Activated CD4-positive, alpha-beta T cell treated with anti-CD3 and anti-CD28 coated beads, Interleukin-2, Interleukin-4, amounts not matched to agents 100 ng/mL and 50 ng/mL, durations not matched to agents 16 hours and 8 hours (primary cell): ENCODE measurements around the gene DNAH11.
A peak's percentile ranks its signal among the peaks of the same experiment; 100 is the strongest.
"Not testable (repeated sequence)": the region's sequence is repeated elsewhere in the genome, so short reads cannot be mapped to it uniquely, and the experiment has no call there.

Experiments
- DNase-seq: peaks from one replicate; pipeline ENCODE4 v3.0.0-alpha.2; 2020; ENCODE audit warnings: low spot score

The DNAH11 gene

DNA sequence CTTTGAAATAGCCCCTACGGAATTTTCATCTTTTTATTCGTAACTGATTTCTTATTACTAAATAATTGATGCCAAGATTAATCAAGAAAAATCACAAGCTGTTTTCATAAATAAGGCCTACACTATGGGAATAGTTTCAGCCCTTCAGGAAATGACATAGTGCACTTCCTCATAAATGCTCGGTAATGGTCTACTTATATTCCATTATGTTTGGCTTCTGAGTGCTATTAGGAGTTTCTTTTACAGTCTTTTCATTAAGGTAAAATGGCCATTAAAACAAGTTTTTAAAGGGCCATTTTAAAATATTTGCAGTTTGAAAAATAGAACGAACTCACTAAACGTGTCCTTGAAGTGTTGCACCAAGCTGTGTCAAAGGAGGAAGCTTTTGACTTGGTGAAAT, 174.5 kb downstream of the DNAH11 start:
- no peak for DNase-seq

DNA sequence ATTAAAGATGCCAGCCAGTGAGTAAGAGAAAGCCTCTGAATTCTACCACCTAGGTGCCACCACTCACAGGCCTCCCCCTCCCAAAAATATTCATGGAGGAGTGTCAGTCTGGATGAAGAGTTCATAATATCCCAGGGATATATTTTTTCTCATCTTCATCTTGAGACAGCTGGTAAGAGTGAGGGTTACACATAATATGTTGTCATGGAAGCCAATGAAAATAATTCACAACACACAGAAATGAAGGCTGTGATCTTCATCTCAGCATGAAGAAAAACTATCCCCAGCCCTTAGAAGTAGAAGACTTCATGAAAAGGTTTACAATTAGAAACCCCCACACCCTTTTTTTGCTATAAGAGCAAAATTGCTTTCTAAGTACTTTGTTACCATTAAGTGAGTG, 175.6 kb downstream of the DNAH11 start:
- no peak for DNase-seq

DNA sequence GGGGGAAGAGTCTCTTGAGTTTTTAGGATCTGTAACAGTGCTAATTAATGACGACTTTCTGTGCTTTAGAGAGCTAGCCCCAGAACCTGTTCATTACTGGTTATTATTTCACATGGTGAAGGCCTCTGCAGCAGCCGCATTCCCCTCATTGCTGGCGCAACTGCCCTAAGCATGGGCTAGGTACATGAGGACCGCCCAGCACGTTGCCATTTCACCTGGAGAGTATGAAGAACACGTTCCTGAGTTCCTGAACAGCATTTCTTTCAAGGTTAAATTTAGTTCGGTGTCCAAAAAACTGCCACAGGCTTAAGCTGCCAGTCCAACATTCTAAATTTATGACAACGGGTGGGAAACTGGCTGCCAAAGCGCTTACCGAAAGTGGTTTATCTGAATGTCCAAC, 177.0 kb downstream of the DNAH11 start:
- no peak for DNase-seq

DNA sequence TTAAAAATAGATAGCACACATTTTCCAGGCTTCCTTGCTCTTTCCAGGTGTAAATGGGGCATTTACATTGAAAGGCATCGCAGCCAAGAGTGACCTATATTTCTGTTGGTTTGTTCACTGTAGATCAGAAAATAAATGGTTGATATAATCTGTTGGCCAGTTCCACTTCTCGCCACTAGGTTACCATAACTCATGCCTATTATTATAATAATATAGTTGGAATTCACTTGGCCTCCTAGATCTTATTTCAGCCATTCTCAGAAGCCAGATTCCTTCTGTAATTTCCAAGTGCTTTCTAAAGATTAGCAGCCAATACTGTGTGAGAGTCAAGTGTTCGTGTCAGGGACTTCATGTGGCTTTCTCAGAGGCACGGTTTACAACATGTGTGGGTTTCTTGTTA, 179.5 kb downstream of the DNAH11 start:
- DNase-seq = no peak

DNA sequence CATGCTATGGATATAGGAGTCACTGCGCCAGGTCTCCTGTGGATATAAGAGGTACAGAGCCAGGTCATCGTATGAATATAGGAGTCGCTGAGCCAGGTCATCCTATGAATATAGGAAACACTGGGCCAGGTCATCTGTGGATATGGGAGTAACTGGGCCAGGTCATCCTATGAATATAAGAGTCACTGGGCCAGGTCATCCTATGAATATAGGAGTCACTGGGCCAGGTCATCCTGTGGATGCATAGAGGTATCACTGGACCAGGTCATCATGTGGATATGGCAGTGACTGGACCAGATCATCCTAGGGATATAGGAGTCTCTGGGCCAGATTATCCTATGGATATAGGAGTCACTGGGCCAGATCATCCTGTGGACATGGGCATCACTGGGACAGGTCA, 181.7 kb downstream of the DNAH11 start:
- DNase-seq = no peak

DNA sequence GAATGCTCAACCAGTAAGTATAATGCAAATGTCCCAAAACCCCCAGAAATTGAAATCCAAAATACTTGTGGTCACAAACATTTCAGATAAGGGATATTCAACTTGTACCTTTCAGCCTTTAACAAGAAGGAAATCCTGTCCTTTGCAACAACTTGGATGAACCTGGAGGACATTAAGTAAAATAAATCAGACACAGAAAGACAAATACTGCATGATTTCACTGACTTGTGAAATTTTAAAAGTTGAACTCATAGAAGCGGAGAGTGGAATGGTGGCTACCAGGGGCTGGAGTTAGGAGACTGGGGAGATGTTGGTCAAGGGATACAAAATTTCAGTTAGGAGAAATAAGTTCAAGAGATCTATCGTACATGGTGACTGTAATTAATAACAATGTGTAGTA, 187.6 kb downstream of the DNAH11 start:
- DNase-seq = no peak

DNA sequence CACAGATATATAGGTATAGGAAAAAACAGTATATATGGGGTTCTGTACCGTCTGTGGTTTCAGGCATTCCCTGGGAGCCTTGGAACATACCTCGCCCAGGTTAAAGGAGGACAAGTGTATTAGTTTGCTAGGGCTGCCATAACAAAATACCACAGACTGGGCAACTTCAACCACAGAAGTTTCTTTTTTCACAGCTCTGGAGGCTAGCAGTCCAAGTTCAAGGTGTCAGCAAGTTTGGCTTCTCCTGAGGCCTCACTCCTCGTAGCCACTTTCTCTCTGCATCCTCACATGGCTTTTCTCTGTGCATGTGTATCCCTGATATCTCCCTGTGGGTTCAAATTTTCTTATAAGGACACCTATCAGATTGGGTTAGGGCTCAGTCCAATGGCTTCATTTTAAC, 189.1 kb downstream of the DNAH11 start:
- no peak for DNase-seq

DNA sequence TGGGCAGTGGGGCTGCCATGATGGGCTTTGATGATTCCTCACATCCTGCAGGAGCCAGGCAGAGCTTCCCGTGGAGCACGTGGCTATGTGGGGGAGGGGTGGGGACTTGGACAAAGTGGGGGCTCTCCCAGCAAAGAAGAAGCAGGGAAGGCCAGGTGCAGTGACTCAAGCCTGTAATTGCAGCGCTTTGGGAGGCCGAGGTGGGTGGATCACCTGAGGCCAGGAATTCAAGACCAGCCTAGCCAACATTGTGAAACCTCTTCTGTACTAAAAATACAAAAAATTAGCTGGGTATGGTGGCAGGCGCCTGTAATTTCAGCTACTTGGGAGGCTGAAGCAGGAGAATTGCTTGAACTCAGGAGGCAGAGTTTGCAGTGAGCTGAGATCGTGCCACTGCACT, 190.1 kb downstream of the DNAH11 start:
- DNase-seq = not testable (repeated sequence)

DNA sequence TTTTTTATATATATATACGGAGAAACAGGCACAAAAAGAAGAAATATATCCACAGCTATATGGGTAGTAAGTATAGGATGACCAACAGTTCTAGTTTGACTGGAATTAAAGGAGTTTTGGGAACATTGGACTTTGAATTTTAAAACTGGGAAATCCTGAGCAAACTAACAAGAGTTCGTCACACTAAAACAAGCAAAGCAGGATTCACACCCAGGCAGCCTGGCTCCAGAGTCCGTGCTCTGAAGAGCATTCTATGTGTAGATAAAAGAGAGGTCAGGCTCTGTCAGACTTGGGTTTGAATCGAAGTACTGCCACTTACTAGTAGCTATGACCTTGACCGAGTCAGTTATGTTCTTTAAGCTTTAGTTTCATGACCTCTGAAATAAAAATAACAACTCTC, 191.0 kb downstream of the DNAH11 start:
- DNase-seq = no peak

DNA sequence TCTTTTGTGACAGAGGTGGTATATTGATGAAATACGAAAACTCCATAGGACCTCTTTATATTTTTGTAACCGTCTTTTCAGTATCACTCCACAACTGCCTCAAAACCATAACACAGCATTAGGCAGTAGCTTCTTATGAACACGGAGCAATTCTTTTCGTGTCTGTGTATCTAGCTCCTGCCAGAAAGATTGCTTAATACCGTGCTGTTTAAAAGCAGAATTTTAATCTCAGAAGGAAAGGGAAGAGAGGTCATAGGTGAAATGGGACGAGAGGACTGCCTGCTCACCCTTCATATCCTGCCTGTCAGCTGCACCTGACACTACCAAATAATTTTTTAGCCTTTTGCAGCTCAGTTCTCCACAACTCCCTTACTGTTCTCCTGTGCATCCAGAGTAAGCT, 200.7 kb downstream of the DNAH11 start:
- no peak for DNase-seq

DNA sequence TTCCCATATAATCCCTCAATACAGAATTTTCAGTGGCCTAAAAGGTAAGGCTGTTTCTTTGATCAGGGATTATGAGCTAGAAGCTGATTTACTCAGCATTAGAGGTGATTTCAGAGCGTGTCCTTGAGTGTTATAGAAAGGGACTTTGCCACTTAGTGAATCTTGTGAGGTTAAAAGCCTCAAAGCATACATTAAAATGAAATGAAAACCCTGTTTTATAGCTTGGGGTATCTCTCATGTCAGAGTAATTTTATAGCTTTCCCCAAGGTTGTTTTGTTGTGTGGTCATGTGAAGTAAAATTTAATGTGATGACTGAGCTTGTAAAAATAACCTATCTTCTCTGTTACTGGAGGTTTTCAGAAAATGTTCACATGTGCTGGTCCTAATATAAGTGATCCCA, 204.1 kb downstream of the DNAH11 start:
- DNase-seq = no peak

DNA sequence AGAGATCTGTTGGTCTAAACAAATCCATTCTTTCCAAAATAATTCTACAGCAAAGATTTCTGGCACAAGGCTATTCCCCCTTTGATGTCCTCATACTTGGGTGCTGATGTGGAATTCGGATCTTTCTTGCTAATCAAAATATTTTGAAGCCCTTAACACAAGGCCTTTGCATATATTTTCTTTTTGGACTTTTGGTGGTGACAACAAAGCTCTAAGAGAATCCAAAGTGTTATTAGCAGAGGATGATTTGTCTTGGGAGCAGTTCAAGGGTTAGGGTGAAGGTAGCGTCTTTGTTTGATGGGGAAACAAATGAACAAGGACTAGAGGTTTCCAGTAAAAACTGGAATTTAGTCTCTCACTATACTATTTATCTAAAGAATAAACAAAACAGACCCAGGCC, 205.0 kb downstream of the DNAH11 start:
- DNase-seq = no peak

DNA sequence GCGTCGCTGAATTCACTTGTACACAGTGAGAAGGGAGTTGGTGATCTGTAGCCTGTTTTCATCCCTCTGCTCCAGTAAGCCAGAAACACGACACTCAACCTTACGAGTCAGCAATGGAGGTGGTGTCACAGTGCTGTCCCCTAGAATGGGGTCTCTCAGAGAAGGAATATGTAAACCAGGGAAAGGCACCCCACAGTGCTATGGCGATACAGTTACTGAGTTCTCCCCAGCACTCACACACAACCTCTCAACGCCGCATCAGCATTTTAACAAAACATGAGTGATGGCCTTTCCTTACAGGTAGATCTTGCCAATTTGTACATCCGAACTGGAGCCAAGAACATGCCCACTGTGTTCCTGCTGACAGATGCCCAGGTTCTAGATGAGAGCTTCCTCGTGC, 206.5 kb downstream of the DNAH11 start:
- DNase-seq = no peak

DNA sequence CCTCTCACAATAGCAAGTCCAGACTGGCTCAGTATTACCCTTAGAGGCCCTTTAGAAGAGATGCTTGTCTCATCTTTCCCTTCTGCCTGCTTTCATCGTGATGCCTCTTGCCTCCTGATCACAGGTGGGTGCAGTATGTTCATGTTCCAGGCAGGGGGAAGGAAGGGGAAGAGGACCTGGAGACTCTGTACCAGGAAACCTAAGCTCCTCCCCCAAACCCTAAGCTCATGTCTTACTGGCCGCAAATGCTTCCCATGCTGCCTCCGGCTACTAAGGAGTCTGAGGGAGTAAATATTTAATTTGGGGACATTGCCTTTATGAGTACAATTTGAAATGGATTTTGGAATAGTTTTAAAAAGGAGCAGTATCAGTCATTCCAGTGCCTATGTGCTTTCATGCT, 210.2 kb downstream of the DNAH11 start:
- DNase-seq = no peak

DNA sequence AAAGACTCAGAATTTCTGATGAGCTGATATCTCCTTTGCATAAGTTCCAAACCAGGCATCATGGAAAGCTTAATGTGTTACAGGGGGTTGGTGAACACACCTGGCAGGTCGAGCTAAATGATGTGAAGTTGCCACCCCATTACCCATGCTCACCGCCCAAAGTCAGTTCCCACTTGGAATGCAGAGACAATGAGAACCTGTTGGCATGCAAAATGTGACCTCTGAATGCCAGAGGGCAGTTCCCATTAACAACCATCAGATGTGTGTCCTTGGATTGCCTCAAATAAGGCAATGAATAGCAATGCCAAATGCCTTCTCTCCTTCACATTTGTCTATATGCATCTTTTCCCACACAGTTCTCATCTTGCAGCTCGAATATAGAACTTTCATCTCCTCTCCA, 212.1 kb downstream of the DNAH11 start:
- no peak for DNase-seq

DNA sequence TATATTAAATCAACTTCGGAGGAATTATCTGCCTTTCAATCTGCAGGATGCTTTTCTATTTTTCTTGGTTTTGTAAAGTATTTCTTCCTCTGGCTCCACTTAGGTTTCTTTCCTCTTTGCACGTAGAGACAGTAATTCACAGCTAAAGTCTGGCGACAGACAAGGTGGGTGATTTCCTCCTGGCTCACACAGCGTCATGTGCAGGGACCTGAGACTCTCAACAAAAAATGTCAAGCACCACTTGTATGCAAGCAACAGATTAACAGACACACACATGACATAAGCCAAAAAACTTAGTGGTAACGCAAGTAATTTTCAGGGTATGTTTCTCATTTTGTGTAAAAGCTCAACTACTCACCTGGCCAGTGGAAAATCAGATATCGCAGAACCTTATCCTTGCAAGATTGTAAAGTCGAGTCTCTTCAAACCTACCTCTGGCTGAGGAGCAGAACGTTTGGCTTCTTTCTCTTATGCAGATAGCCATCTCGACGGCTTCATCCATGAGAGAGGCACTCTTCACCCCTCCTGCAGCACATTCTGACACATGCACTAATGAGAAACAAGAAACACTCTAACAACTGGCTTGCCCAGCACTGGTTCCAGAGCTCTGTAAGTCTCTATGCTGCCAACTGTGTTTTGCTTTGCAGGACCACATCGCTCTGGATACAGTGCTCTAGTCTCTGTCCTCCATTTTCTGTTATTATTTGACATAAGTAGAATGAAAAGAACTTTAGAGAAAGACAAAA, 214.9 kb downstream of the DNAH11 start:
- DNase-seq = no peak

DNA sequence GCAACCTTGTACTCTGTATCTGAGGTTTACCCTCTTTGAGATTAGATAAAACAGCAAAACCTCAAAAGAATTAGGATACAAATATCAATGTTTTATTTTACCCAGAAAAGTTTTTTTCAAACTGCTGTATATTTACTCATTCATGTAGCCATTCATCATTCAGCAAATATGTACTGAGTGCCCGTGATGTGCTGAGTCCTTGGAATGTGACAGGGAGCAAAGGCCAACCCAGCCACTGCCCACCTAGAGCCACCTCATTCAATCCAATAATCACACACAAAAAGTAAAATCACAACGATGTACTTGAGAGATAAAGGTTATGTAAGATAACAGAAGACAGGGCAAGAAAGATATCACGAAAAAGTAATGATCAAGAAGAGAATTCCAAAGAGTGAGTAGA, 215.4 kb downstream of the DNAH11 start:
- no peak for DNase-seq

DNA sequence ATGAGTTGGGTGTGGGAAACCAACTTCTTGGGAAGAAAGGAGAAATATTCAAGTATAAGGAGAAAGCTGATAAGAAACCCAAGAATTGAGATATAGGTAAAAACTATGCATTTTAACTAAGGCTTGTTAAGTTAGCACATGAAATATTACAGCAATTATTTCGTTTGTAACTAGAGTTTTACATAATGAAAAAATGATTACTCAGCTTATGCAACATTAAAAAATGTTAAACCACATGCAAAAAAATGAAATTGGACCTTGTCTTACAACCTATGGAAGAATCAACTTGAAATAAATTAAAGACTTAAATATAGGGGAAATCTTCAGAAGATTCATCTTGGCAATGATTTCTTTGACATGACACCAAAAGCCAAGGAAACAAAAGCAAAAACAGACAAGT, 219.6 kb downstream of the DNAH11 start:
- DNase-seq = no peak

DNA sequence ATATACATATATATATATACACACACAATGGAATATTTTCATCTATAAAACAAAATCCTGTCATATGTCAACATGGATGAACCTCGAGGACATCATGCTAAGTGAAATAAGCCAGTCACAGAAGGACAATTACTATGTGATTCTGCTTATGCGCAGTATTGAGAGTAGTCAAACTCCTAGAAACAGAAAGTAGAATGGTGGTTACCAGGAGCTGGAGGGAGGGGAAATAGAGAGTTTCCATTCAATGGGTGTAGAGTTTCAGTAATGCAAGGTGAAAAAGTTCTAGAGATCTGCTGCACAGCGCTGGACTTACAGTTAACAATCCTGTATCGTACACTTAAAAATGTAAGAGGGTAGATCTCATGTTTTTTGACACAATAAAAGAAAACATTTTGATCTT, 221.0 kb downstream of the DNAH11 start:
- no peak for DNase-seq

DNA sequence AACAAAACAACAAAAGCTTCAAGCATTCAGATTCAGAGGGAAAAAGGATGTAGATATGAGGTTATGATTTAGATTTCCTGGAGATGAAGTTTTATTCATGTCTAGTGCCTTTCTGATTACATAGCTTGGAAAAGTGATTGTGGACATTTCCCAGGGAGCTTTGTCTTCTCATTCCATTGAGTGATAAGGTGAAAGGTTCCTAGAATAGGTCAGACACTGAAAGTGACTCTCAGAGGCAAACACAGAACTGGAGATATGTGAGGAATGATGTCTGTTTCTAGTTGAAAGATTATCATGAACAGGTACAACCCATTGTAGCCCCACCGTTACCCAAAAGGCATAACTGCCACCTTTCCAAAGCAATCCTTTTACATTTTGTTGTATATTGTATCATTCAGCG, 223.4 kb downstream of the DNAH11 start:
- DNase-seq = no peak

DNA sequence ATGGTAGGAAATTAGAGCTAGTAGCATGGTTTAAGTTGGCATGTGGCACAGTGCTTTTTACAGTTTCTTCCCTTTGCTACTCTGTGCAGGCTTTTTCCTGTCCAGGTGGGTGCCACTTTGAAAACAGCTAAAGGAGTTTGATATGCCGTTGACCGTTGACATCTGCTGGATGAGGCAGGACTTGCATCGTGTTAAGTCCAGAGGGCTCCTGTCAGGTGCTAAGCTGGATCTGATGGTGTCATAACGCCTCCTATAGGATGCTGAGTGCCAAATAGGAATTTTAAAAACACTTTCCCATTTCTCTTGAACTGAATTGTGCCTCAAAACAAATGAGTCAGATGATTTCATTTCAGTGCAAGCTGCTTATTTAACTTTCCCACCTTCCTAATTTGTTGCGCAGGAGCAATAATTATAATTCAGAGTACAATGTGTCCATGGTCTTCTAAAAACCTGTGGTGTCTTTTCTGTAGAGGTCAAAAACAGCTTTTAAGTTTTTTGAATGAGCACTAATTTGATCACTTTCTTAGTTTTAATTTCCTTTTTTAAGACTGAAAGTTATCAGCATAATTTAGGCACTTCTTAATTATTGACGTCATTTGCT, 224.6 kb downstream of the DNAH11 start:
- DNase-seq = peak; percentile 32

DNA sequence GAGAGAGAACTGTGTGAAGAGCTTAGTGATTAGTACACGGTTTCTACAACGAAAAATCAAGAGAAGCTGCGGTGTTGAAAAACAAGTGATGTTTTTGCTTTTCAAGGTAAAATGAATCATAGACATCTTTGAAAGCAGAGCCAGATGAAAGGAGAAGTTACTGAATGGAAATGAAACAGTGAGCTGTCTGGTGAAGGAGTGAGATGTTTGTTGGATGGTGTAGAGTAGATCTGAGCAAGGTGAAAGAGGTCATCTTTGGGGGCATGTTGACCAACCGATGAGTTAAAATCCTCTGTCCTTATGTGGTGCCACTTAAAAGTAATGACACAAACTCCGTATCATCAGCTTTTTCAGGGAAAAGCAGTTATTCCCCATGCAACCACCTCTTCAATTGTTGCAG, 225.4 kb downstream of the DNAH11 start:
- no peak for DNase-seq

DNA sequence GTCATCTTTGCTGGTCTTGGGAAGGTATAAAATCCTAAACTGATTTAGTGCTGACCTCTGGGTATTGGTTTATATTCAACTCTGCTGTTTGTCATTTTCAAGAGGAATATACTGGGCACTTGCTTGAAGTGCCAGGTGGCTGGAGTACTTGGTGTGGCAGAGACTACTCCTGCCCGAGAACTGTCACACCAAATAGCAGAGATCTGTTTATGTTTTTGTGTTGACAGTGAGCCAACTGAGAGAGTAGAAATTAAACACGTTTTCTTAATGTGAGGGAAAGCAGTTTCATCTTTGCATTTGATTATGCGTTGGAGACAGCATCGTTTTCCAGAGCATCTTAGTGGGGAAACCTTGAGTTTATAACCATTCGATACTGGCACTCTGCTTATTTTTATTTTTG, 228.4 kb downstream of the DNAH11 start:
- no peak for DNase-seq

DNA sequence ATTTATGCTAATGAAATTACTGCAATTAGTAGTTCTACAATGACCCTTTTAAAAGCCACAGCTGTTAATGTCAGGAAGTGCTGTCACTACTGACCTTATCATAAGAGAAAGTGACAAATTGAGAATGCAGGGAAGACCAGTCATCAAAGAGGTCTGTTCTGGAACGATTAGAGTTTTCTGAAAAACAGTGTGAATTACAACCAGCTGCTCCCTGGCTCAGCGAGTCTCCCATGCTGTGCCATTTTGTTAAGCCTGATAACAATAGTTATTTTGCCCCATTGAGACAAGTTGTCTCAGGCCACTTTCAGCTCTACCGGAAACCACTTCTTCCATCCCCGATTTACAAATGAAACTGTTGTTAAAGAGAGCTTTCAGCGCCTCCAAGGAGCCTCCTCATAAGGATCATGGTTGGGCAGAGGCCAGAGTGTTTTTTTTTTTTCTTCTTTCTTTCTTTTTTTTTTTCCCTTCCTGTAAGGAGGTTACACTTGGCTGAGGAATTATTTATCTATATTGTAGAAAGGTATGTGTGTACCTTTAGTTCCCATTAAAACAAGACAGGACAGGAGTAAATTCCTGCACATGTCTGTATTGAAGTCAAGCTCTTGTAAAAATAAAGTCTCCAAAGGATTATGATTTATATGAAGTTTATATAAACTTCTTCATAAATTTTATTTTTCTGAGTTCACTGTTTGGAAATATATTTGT, 229.2 kb downstream of the DNAH11 start:
- no peak for DNase-seq
